GM21447 (cell line): Measurements from ENCODE around the gene CHCHD3.
"Not testable (repeated sequence)": the region's sequence is repeated elsewhere in the genome, so short reads cannot be mapped to it uniquely, and the experiment has no call there.

Experiments used
- ATAC-seq: cut with Tn5 transposase; IDR thresholded peaks from one replicate; pipeline ENCODE4 v1.9.1; 2021; ENCODE audit not compliant: unreplicated experiment

The CHCHD3 gene

DNA sequence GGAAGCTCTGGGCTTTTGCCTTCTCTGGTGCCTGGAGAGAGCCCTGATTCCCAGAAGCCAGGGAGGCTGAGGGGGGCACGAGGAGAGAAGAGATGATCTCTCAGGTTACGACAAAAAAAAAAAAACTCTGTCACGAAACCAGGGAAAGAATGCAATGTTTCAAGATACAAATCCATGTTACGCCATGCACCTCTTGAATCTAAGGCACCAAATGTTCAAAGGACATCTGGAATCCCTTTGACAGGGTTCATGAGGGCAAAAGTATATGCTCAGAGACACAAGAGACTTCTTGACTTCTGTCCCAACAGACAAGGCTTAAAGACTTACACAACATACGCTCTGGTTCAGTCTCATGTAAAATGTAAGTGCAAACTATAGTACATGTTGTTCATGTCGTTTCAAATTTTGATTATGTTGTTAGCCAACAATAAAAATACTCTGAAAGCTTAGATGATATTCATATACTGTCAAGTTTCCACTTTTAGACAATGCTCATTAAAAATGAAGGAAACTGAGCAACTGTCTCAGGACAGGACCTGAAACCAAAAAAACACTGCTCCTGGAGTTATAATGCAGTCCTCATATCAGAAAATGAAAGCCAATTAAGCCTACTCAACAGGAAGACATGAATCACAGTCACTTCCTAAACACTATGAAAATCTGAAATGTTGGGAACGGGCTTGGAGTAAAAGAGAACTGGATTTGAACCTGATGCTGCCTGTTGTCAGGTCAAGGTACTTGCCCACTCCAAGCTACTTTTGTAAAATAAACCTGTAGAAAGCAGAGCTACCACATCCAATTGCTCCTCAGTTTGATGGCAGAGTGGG is 72.3 kb downstream of the CHCHD3 start:
- no peak for ATAC-seq

- no peak for ATAC-seq
These were observed 73.9 kb downstream of the CHCHD3 start for GRCh38 chr7:133007961-133008360.

DNA sequence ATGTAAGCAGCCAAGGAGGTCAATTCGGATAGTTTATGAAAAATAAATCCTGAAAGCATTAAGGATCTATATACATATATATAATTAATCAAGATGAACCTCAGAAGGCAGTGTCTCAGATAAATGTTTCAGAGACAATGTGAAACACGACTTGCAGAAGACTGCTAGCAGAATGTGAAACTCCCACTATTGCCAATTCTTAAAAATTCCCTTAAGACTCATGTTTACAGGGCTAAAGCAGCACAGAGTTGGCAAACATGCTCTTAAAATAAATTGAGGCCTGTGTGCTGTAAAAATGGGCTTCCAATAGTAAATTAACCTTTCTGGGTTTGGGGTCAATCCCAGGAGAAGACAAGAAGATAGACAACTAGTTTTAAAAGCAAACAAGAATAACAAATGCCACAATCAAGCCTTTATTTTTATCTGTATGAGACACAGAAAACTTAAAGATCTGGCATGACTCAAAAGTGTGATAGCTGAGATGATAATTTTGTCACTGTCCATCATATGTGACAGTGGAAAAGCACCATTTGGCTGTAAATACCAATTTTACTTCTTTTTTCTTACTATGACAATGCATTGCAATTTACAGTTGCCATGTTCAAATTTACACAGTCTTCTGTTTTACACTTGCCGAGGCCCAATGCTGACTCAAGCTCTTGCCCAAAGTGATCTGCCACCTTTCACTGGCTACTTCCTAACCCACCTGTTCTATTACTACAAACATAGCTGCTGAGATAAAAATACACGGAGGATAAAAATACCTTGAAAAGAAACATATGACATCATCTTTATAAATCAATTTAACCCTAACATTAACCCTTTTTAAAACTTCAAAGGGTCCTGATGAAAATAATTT is 78.6 kb downstream of the CHCHD3 start:
- ATAC-seq = no peak

DNA sequence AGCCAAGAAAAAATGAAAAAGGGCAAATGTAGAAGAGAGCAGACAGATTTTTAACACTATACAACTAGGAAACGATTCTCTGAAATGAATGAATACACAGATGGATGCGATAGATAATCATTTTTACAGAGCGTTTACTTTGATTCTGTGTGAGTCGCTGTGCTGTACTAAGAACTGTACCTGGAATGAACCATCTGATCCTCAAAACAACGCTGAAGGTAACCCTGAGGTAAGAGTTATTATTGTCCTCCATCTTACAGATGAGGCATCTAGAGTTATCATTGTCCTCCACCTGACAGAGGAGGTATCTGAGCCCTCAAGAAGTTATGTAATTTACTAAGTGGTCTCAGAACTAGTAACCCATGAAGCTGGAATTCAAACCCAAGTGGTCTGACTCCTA is 80.2 kb downstream of the CHCHD3 start:
- ATAC-seq = no peak

GRCh38 chr7:132999845-133000244 is 82.0 kb downstream of the CHCHD3 start:
- no peak for ATAC-seq

DNA sequence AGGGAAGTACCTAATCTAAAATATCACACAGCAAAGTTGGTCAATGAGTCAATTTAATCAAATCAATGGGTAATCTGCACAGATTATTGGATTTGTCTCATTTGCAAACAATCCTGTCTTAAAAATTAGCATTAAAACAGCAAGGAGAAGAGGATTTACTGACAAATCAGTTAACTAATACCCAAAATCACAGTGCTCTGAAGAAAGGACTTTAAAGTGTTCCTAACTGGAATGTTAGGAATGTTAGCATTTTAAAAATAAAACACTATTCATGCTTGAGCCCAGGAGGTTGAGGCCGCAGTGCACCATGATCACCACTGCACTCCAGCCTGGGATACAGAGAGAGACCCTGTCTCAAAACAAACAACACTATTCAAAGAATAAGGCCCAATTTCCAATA is 83.1 kb downstream of the CHCHD3 start:
- no peak for ATAC-seq

- ATAC-seq = no peak
These were observed 84.4 kb downstream of the CHCHD3 start for GRCh38 chr7:132997505-132997904.

- ATAC-seq = no peak
These were observed 85.2 kb downstream of the CHCHD3 start for GRCh38 chr7:132996581-132997242.

GRCh38 chr7:132993377-132994013 is 88.4 kb downstream of the CHCHD3 start:
- no peak for ATAC-seq

GRCh38 chr7:132991615-132992587 is 90.0 kb downstream of the CHCHD3 start:
- ATAC-seq = no peak

GRCh38 chr7:132988117-132988516 is 93.8 kb downstream of the CHCHD3 start:
- no peak for ATAC-seq

- no peak for ATAC-seq
These were observed 101.5 kb downstream of the CHCHD3 start for GRCh38 chr7:132980402-132980801.

DNA sequence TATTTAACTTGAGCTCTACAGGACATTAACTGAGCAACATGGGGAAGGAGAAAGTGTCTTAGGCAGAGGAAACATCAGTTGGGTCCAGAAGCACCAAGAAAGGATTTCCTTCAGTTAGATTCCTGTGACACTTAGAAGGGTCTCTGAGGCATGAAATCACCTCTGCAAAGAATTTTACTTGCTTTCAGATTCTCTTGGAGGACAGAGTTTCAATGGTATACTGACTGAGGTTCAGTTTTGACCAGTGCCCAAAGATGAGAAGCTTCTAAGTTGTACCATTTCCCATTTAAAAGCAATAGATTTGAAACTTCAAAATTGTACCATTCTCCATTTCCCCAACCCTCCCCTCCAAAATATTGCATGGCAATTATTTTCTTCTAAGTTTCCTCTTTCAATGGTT is 102.4 kb downstream of the CHCHD3 start:
- no peak for ATAC-seq

DNA sequence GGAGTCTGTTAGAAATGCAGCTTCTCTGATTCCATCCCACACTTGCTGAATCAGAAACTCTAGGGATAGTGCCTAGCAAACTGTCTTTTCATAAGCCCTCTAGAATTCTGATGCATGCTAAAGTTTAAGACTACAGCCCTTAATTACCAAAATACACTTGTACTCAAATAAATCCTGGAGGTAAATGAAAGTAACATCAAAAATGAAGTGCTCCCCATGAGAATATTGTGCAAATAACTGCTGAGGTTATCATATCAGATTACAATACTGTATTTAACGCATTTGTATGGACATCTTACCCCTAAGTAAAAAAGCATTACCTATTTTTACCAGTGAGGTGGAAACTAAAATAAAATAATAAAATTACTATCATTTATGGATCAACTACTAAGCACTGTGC is 104.7 kb downstream of the CHCHD3 start:
- ATAC-seq = no peak

DNA sequence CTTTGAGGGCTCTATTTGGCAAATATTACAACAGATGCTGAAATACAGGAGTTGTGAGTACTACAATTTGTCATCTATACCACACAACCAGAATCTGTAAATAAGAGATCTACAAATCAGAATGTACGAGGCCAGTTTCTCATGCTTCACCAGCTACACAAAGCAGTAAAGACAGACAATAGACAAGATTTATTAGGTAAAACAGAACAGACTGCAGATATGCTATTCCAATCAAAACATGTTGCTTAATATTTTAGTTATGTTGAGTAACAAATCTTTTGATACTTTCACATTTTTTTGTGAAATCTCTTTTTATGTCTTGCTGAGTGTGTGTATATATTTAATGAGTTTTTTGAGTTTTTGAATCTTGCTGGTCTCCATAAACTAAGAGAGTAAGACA is 109.1 kb downstream of the CHCHD3 start:
- ATAC-seq = no peak

- ATAC-seq = no peak
These were observed 111.6 kb downstream of the CHCHD3 start for GRCh38 chr7:132970257-132970656.

DNA sequence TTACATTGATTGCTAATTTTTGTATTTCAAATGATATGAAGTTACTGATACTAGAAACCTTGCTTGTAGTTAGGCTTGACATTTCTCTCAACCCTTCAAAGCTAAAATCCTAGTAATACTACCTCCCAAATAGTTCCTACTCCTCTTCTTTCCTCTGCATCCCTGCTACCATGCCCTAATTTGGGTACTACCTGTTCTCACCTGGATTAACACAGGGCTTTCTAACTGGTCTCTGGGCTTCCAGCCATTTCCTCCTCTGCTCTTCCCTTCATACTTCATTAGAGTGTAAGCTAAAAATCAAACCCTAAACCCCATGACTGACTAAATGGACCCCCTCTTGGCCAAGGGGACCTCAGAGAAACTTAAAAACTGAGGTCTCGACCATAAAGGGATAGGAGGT is 112.4 kb downstream of the CHCHD3 start:
- no peak for ATAC-seq

DNA sequence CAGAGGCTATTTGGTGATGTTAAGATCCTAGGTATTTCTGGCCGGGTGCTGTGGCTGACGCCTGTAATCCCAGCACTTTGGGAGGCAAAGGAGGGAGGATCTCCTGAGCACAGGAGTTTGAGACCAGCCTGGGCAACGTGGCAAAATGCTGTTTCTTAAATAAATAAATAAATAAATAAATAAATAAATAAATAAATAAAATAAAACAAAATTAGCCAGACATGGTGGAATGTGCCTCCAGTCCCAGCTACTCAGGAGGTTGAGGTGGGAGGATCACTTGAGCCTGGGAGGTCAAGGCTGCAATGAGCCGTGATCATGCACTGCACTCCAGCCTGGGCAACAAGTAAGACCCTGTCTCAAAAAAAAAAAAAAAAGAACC is 114.4 kb downstream of the CHCHD3 start:
- ATAC-seq = not testable (repeated sequence)

- ATAC-seq = no peak
These were observed 115.0 kb downstream of the CHCHD3 start for GRCh38 chr7:132966754-132967469.
